Activated gamma-delta T cell treated with Interleukin-2 at 50 U/mL for 16 hours (primary cell): ENCODE data around the gene TRIP13.
"Not testable (repeated sequence)": the region's sequence is repeated elsewhere in the genome, so short reads cannot be mapped to it uniquely, and the experiment has no call there.

Source experiments
- DNase-seq: peaks from one replicate; pipeline ENCODE4 v3.0.0-alpha.2; 2020

TRIP13 gene

DNA sequence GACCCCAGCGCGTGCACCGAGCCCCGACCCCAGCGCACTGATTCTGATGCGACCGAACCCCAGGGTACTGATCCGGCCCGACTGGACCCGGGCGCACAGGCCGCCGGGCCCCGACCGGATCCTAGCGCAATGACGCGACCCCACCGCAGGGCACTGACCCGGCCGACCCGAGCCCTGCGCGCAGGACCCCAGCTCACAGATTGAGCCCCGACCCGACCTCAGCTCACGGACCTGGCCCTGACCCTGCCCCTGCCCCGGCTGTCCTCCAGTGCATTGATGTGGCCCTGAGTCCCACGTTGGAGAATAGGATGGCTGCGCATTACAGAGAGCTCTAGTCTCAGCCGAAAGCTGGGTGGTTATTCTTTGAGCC, 438 bp downstream of the TRIP13 start:
- DNase-seq: no peak

DNA sequence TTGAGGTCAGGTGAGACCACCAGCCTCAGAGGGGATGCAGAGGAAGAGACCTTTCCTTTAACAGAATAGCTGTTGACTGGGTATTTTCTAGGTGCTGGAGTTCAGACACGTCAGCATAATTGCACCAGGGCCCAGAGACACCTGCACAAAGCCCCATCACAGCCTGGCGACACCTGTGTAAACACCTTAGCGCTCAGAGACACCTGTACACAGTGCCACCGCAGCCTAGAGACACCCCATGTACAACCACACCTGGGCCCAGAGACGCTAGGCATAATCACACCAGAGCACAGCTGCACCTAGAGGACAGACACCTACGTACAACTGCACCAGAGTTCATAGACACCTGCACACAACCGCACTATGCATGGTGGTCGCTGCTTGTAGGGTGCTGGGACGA, 1.0 kb downstream of the TRIP13 start:
- no peak for DNase-seq

GRCh38 chr5:900781-901180, 8.1 kb downstream of the TRIP13 start:
- DNase-seq: no peak

DNA sequence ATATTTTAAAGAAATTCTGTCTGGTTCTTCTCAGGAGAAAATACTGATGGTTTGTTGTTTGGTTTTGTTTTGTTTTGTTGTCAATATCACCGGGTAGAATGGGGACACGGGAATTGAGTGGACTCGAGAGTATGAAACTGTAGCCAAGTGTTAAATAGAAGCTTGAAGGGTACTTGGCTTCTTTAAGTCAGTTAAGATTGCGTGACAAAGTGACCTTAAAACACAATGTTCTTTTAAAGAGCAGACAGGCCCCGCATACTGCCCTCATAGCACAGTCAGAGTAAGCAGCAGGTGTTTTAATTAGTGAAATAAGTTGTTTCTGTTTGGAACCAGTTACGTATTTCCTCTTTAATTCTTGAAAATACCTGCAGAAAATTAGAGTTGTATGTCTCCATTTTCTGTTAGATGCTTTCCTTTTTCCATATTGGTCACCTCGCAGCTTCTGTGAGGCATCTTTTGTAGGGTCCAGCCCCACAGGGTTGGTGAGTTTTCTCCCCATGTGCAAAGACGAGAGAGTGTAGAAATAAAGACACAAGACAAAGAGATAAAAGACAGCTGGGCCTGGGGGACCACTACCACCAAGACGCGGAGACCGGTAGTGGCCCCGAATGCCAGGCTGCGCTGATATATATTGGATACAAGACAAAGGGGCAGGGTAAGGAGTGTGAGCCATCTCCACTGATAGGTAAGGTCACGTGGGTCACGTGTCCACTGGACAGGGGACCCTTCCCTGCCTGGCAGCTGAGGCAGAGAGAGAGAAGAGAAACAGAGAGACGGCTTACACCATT, 9.6 kb downstream of the TRIP13 start:
- DNase-seq: no peak

- DNase-seq: no peak
Measured at GRCh38 chr5:903756-904096, 11.0 kb downstream of the TRIP13 start.

GRCh38 chr5:905139-905642, 12.5 kb downstream of the TRIP13 start:
- no peak for DNase-seq

DNA sequence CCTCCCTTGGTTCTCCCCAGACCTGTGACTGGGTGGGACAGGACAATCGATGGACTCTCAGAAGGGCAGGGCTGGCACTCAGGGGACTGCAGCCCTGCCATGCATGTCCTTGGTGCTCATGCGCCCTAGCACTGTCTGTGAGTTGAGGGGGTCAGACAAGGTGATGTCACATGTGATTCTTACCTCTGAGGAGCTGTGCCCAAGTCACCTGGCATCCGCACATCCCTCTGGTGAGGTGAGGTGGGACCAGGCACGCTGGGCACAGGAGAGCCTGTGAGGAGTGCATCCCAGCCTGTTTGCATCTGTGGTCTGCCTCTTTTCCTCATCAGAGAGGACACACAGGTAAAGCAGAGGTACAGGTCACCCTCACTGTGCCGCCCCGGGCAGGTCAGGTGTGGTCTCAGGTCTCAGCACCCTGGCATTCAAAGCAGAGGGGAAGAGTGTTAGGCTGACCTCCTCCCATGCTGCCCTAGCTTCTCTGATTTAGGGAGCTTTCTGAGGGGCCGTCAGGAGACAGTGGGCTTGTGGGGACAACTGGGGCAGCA, 14.8 kb downstream of the TRIP13 start:
- DNase-seq: no peak

GRCh38 chr5:908172-908571, 15.5 kb downstream of the TRIP13 start:
- no peak for DNase-seq

DNA sequence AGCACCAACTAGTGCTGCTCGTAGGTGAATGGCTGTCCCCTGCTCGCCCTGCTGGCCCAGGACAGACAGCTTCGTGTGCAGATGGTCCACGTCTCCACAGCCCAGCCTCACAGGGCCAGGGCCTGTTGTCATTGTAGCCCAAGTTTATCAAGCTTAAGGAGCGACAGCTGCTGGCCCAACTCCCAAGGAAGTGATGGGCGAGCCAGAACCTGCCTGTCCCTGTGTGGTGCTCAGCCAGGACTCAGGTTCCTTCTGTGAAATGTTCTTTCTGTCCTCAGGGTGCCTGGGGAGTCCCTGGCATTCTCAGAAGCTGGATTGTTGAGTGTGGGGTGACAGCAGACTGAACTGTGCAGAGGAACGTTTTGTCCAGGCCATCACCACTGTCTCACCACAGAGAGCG, 16.4 kb downstream of the TRIP13 start:
- DNase-seq: no peak

DNA sequence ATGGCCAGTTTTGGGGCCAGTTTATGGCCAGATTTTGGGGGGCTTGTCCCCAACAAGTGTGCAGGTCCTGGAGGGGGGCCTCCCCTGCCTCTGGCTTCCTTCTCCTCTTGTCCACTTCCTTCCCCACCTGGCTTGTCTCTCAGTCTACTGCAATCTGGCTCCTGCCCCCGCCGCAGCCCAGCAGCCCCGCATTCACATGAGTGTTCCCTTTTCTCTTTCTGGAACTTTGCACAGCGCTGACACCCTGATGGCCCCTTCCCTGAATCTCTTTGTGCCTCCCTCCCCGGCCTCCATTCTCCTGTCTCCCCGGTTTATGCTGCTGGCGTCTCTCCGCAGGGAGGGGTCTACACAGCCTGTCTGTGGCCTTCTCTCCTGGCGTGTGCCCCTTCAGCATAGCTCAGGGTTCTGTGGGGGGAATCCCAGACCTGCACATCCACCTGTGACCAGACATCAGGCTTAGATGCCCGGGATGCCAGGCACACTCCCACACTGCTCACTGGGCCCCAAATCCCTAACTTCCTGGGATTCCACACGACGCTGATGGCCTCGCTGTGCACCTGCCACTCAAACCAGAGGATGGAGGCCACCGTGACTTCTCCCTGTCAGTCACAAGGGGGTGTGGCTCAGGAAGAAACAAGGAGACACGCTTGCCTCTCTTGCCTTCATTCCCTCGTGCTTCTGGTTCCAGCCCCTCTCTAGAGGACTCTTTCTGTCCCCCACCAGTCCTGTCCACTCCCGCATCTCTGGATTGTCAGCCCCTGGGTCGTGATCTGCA, 17.5 kb downstream of the TRIP13 start:
- no peak for DNase-seq

DNA sequence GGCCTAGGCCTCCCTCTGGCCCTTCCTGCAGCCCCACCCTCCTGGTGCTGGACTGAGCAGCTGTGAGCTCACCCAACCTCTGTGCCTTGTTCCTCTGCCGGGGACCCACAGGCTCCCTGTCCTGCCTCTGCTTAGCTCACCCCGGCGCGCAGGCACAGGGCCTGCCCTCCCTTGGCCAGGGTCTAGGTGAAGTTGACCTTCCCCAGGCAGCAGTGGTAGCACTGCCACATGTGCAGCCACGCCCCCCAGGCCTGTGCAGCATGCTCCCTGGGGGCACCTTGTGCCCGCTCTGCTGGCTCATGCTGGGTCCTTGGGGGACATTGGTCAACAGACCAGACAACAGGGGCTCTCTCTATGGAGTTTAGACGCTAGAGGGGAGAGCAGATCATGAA, 18.1 kb downstream of the TRIP13 start:
- no peak for DNase-seq

DNA sequence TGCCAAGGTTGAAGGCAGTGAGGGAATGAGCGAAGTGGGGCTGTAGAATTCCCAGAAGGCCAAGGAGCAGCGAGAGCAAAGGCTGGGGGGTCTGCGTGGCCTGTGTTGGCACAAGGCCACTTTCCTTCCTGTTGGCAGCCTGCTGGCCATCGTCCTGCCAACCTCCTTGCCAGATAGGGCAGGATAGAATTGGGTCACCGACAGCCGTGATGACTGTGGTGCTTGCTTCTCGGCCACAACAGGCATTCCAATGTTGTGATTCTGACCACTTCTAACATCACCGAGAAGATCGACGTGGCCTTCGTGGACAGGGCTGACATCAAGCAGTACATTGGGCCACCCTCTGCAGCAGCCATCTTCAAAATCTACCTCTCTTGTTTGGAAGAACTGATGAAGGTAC, 18.9 kb downstream of the TRIP13 start:
- no peak for DNase-seq

- DNase-seq: no peak
Measured at GRCh38 chr5:912280-913091, 19.8 kb downstream of the TRIP13 start.

DNA sequence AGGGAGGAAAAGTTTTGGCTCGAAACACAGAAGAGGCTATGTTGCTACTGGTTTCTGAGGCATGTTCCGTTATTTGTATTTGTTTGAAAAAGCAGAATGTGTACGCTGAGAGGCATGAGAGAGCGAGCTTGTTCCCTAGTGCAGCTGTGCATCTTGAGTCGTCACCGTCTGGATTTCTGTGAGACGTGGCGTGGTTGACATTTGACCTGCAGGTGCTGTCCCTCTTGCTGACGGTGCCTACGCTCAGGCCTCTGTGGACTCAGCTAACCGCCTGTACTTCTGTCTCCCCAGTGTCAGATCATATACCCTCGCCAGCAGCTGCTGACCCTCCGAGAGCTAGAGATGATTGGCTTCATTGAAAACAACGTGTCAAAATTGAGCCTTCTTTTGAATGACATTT, 21.5 kb downstream of the TRIP13 start:
- DNase-seq: no peak

GRCh38 chr5:914612-915011, 21.9 kb downstream of the TRIP13 start:
- DNase-seq: no peak

DNA sequence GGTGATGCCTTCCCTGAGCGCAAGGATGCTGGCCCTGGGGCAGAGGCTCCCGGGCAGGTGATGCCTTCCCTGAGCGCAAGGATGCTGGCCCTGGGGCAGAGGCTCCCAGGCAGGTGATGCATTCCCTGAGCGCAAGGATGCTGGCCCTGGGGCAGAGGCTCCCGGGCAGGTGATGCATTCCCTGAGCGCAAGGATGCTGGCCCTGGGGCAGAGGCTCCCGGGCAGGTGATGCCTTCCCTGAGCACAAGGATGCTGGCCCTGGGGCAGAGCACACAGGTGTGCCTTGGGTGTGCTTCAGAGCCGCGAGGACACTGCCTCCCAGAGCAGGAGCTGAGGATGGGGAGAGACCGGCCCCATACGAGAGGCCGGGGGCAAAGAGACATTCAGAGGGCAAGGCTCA, 22.7 kb downstream of the TRIP13 start:
- DNase-seq: not testable (repeated sequence)

DNA sequence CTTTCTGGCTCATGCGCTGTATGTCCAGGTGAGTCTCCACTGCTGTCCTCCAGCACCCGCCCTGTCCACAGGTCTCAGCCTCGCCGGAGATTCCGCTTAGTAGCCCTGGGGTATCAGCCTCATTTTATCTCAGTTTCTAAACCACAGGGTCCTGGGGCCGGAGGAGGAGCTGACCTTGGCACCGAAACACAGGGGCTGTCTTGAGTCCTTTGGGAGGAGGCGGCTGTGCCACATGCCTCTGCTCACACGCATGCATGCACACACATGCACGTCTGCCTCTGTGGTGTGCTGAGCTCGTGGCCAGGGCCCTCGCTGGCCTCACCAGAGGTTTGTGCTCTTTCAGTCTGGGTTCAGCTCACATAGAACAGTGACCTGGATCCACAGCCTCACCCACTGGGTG, 23.3 kb downstream of the TRIP13 start:
- no peak for DNase-seq

GRCh38 chr5:916441-917293, 24.0 kb downstream of the TRIP13 start:
- no peak for DNase-seq

- not testable (repeated sequence) for DNase-seq
Measured at GRCh38 chr5:918717-919116, 26.0 kb downstream of the TRIP13 start.

DNA sequence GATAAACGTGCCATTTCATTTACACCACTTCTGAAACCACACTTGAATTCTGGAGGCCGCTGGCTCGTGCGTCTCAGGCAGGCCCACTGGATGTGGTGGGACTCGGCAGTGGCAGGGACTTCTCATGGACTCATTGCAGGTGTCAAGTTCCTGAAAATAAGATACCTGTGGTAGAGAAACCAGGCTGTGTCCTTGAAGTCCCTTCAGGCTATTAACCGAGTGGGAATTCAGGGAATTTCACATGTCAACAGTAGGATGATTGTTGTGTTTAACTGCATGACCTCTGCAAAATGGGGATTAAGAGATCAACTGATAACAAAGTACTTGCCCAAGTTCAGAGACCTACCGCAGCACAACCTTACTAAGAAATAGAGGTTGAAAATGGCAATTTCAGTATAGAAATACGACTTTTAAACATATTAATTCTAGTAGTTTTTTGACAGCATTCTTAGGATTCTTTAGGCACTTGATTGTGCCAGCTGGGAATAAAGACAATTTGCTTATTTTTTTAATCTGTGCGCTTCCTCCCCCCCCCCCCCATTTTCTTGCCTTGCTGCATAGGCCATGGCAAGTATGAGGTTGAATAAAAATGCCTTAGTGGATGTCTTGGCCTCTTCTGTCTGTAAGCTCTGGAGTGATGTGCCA, 26.8 kb downstream of the TRIP13 start:
- DNase-seq: no peak

- no peak for DNase-seq
Measured at GRCh38 chr5:920321-920720, 27.6 kb downstream of the TRIP13 start.
